Measurements from ENCODE around the gene HRAS.

The HRAS gene

GRCh38 chr11:556662-557256 is 21.4 kb upstream of the HRAS start:
- intact Hi-C loops (cut with DNase I; ENCODE audit: low total_unique reads), result no loop called here
- Histone ChIP-seq H3K27ac (no peak overlapping the region), H3K27me3 (peaks cover 13 to 80% of the 10 kb centered on the region in 2 donors), H3K4me3 (no peak overlapping the region), H3K4me1 (peaks cover 0 to 40% (median 31%) of the 10 kb centered on the region in 4 donors), H3K36me3 (no peaks in the 10 kb centered on the region), H3K9me3 (no peaks in the 10 kb centered on the region)
- DNase-seq, result no peak
- TF ChIP-seq CTCF (IDR thresholded peaks at IDR 0.05), result no peak

GRCh38 chr11:555780-556661 is 20.6 kb upstream of the HRAS start:
- no peak for DNase-seq
- H3K27me3 ChIP-seq, result peaks cover 13 to 87% of the 10 kb centered on the region in 2 donors
- no peaks in the 10 kb centered on the region for H3K36me3 ChIP-seq
- peaks cover 0 to 33% (median 24%) of the 10 kb centered on the region in 4 donors for H3K4me1 ChIP-seq
- no peaks in the 10 kb centered on the region for H3K9me3 ChIP-seq
- no peak overlapping the region for H3K27ac ChIP-seq
- no peak overlapping the region for H3K4me3 ChIP-seq
- no peak for TF ChIP-seq CTCF (IDR thresholded peaks at IDR 0.05)
- intact Hi-C loops (cut with DNase I; ENCODE audit: low total_unique reads), result loop anchor here (2.0 kb wide), 1 partner anchor 173 kb away; no protein-coding TSS in a partner anchor

GRCh38 chr11:555227-555779 is 19.9 kb upstream of the HRAS start:
- no peak for DNase-seq
- Histone ChIP-seq H3K4me3 (peak overlapping the region in 1 of 2 donors; percentile 35), H3K9me3 (no peaks in the 10 kb centered on the region), H3K27ac (no peak overlapping the region), H3K36me3 (no peaks in the 10 kb centered on the region), H3K27me3 (peaks cover 13 to 94% of the 10 kb centered on the region in 2 donors), H3K4me1 (peaks cover 0 to 29% (median 22%) of the 10 kb centered on the region in 4 donors)
- intact Hi-C loops (cut with DNase I; ENCODE audit: low total_unique reads), result loop anchor here (2.0 kb wide), 1 partner anchor 173 kb away; no protein-coding TSS in a partner anchor
- TF ChIP-seq CTCF (IDR thresholded peaks at IDR 0.05), result peak in 1 of 2 experiments; percentile 11

GRCh38 chr11:554428-555226 is 19.3 kb upstream of the HRAS start:
- peaks cover 13 to 100% of the 10 kb centered on the region in 2 donors for H3K27me3 ChIP-seq
- H3K36me3 ChIP-seq, result no peaks in the 10 kb centered on the region
- intact Hi-C loops (cut with DNase I; ENCODE audit: low total_unique reads), result loop anchor here (2.0 kb wide), 1 partner anchor 174 kb away; no protein-coding TSS in a partner anchor
- peak overlapping the region in 1 of 2 donors; percentile 35 for H3K4me3 ChIP-seq
- H3K4me1 ChIP-seq, result peaks cover 0 to 23% (median 18%) of the 10 kb centered on the region in 4 donors
- peak; percentile 47 to 54 for TF ChIP-seq CTCF (IDR thresholded peaks at IDR 0.05)
- no peak for DNase-seq
- H3K9me3 ChIP-seq, result no peaks in the 10 kb centered on the region
- H3K27ac ChIP-seq, result no peak overlapping the region

GRCh38 chr11:553988-554340 is 18.6 kb upstream of the HRAS start:
- no peaks in the 10 kb centered on the region for H3K9me3 ChIP-seq
- no peaks in the 10 kb centered on the region for H3K36me3 ChIP-seq
- TF ChIP-seq CTCF (IDR thresholded peaks at IDR 0.05), result no peak
- peaks cover 13 to 99% of the 10 kb centered on the region in 2 donors for H3K27me3 ChIP-seq
- H3K4me3 ChIP-seq, result no peak overlapping the region
- DNase-seq, result no peak
- H3K27ac ChIP-seq, result no peak overlapping the region
- intact Hi-C loops (cut with DNase I; ENCODE audit: low total_unique reads), result loop anchor here (2.0 kb wide), 1 partner anchor 175 kb away; no protein-coding TSS in a partner anchor
- peaks cover 0 to 23% (median 18%) of the 10 kb centered on the region in 4 donors for H3K4me1 ChIP-seq
